GM18499 (cell line): ENCODE results near the gene KHDC4.
A peak's percentile ranks its signal among the peaks of the same experiment; 100 is the strongest.

Experiments
- ATAC-seq: cut with Tn5 transposase; IDR thresholded peaks from one replicate; pipeline ENCODE4 v1.9.1; 2021; ENCODE audit warnings: moderate number of reproducible peaks; ENCODE audit not compliant: insufficient read depth, unreplicated experiment

The KHDC4 gene

GRCh38 chr1:155934097-155934935 is at the start of gene KHDC4:
KHDC4 (minus strand) TSS chr1:155934413; CDS start chr1:155934373, 40 bp downstream.
- peak; percentile 76 for ATAC-seq

- no peak for ATAC-seq
Measured at GRCh38 chr1:155983191-155984024, 49.2 kb upstream of the KHDC4 start.

- no peak for ATAC-seq
Measured at GRCh38 chr1:155982106-155982505, 47.9 kb upstream of the KHDC4 start.

- ATAC-seq, result no peak
Measured at GRCh38 chr1:155981266-155982088, 47.3 kb upstream of the KHDC4 start.

GRCh38 chr1:155979597-155980343 is 45.6 kb upstream of the KHDC4 start:
- no peak for ATAC-seq

- ATAC-seq, result no peak
Measured at GRCh38 chr1:155978973-155979429, 44.8 kb upstream of the KHDC4 start.

GRCh38 chr1:155978325-155978972 is 44.2 kb upstream of the KHDC4 start, which contains the start of gene ARHGEF2:
ARHGEF2 (minus strand) TSS chr1:155978547; CDS start chr1:155978427, 120 bp downstream.
- no peak for ATAC-seq

- no peak for ATAC-seq
Measured at GRCh38 chr1:155977690-155978324, 43.6 kb upstream of the KHDC4 start.

GRCh38 chr1:155976913-155977689 is 42.9 kb upstream of the KHDC4 start:
- no peak for ATAC-seq

- no peak for ATAC-seq
Measured at GRCh38 chr1:155976062-155976912, 42.1 kb upstream of the KHDC4 start.

- ATAC-seq, result no peak
Measured at GRCh38 chr1:155975375-155976061, 41.3 kb upstream of the KHDC4 start.

GRCh38 chr1:155974208-155975115 is 40.2 kb upstream of the KHDC4 start:
- no peak for ATAC-seq

- no peak for ATAC-seq
Measured at GRCh38 chr1:155973723-155974122, 39.5 kb upstream of the KHDC4 start.

GRCh38 chr1:155971910-155972809 is 37.9 kb upstream of the KHDC4 start:
- ATAC-seq, result no peak
